Uterus (tissue), 4 donors: ENCODE results near the gene CNTN1. TPM values are rescaled to one million over a fixed set of nuclear protein-coding genes. Genes with fewer than 3 reads are reported as not detected.
"Not testable (repeated sequence)": the region's sequence is repeated elsewhere in the genome, so short reads cannot be mapped to it uniquely, and the experiment has no call there.

Source experiments
- DNase-seq, 2 donors: peaks; one replicate each; pipeline ENCODE4 v3.0.0-alpha.2; 2019 to 2020
- H3K27ac ChIP-seq, 2 donors: fragments of 200-600 bp; sonication (generic); 1 replicate in 1 of 2; 2 replicates in 1 of 2; pipeline ENCODE4 v1.5.1; 2016 to 2018
- H3K27me3 ChIP-seq, 2 donors: fragments of 200-600 bp; sonication (generic); one replicate each; pipeline ENCODE4 v1.5.1; 2018 to 2019; ENCODE audit warnings: control low read depth in 1 of 2
- H3K36me3 ChIP-seq, 2 donors: fragments of 200-600 bp; sonication (generic); one replicate each; pipeline ENCODE4 v1.5.1; 2019; ENCODE audit warnings: control low read depth in 1 of 2
- H3K4me1 ChIP-seq, 2 donors: fragments of 200-600 bp; sonication (generic); one replicate each; pipeline ENCODE4 v1.5.1; 2018 to 2019; ENCODE audit warnings: control low read depth in 1 of 2
- H3K4me3 ChIP-seq, 2 donors: fragments of 200-600 bp; sonication (generic); 1 replicate in 1 of 2; 2 replicates in 1 of 2; pipeline ENCODE4 v1.5.1; 2018 to 2019; ENCODE audit warnings: mild to moderate bottlenecking in 1 of 2
- H3K9me3 ChIP-seq, 2 donors: fragments of 200-600 bp; sonication (generic); one replicate each; pipeline ENCODE4 v1.5.1; 2019; ENCODE audit warnings: control low read depth in 1 of 2
- CTCF ChIP-seq, 4 experiments: fragments of 200-600 bp in 2 of 4; fragments of 450-650 bp in 2 of 4; sonication (generic) in 2 of 4; IDR thresholded peaks; one replicate each; pipeline ENCODE4 v1.5.1; 2016 to 2019; ENCODE audit warnings: antibody characterized with exemption in 4 of 4, mild to moderate bottlenecking in 2 of 4, moderate library complexity in 1 of 4
- POLR2A ChIP-seq, 2 donors: fragments of 450-650 bp; IDR thresholded peaks; one replicate each; pipeline ENCODE4 v1.6.1; 2016; ENCODE audit warnings: antibody characterized with exemption in 2 of 2, mild to moderate bottlenecking in 1 of 2, moderate library complexity in 1 of 2
- intact Hi-C: fragments of 100-400 bp; cut with DNase I; formaldehyde crosslinking; loops from one replicate; pipeline ENCODE4 v1.15.1; 2023; ENCODE audit warnings: low total_unique reads
- total RNA-seq, 4 donors: library from RNA; depleted of rRNA in 3 of 4; stranded (reverse); fragments of >200 nt in 3 of 4; gene quantifications; one replicate each; pipeline versions ENCODE4 v1.1.0 to v1.2.4, GENCODE V29; 2014 to 2023
- donor health status: DM: yes; HTN: yes; CAD: no.

The CNTN1 gene
- total RNA-seq, 4 donors from 2014 or later, result 1.5 to 124 (median 11.0) TPM

- no peak overlapping the region for H3K27ac ChIP-seq
- H3K27me3 ChIP-seq, result no peaks in the 10 kb centered on the region
- H3K9me3 ChIP-seq, result no peaks in the 10 kb centered on the region
- H3K36me3 ChIP-seq, result no peaks in the 10 kb centered on the region
- no peak overlapping the region for H3K4me3 ChIP-seq
- intact Hi-C loops, result no loop called here
- no peak for DNase-seq
- TF ChIP-seq POLR2A (IDR thresholded peaks at IDR 0.05), result no peak
- TF ChIP-seq CTCF (IDR thresholded peaks at IDR 0.05), result no peak
- H3K4me1 ChIP-seq, result no peaks in the 10 kb centered on the region
These were observed 38.0 kb downstream of the CNTN1 start for GRCh38 chr12:40730281-40730680.

- H3K4me1 ChIP-seq, result no peaks in the 10 kb centered on the region
- no peak overlapping the region for H3K27ac ChIP-seq
- no peaks in the 10 kb centered on the region for H3K27me3 ChIP-seq
- DNase-seq, result no peak
- TF ChIP-seq POLR2A (IDR thresholded peaks at IDR 0.05) (no peak), CTCF (IDR thresholded peaks at IDR 0.05) (no peak)
- H3K36me3 ChIP-seq, result no peaks in the 10 kb centered on the region
- no peaks in the 10 kb centered on the region for H3K9me3 ChIP-seq
- intact Hi-C loops, result no loop called here
- no peak overlapping the region for H3K4me3 ChIP-seq
These were observed 41.6 kb downstream of the CNTN1 start for GRCh38 chr12:40733871-40734270.

- TF ChIP-seq POLR2A (IDR thresholded peaks at IDR 0.05) (no peak), CTCF (IDR thresholded peaks at IDR 0.05) (no peak)
- Histone ChIP-seq H3K4me1 (no peaks in the 10 kb centered on the region), H3K27ac (no peak overlapping the region), H3K9me3 (no peaks in the 10 kb centered on the region), H3K4me3 (no peak overlapping the region), H3K27me3 (no peaks in the 10 kb centered on the region), H3K36me3 (no peaks in the 10 kb centered on the region)
- intact Hi-C loops, result no loop called here
- DNase-seq, result no peak
These were observed 42.0 kb downstream of the CNTN1 start for GRCh38 chr12:40734276-40734675.

GRCh38 chr12:40735551-40736230 is 43.5 kb downstream of the CNTN1 start:
- H3K27ac ChIP-seq, result no peak overlapping the region
- TF ChIP-seq POLR2A (IDR thresholded peaks at IDR 0.05) (no peak), CTCF (IDR thresholded peaks at IDR 0.05) (no peak)
- intact Hi-C loops, result no loop called here

GRCh38 chr12:40737416-40737815 is 45.2 kb downstream of the CNTN1 start:
- H3K9me3 ChIP-seq, H3K27ac ChIP-seq, H3K27me3 ChIP-seq, intact Hi-C loops, DNase-seq, H3K36me3 ChIP-seq, H3K4me1 ChIP-seq, H3K4me3 ChIP-seq: not testable (repeated sequence)

More at GRCh38 chr12:40735551-40736230, 43.5 kb downstream of the CNTN1 start:
- no peak for DNase-seq
- H3K4me3 ChIP-seq, result no peak overlapping the region
- H3K36me3 ChIP-seq, result no peaks in the 10 kb centered on the region
- H3K27me3 ChIP-seq, result no peaks in the 10 kb centered on the region
- H3K9me3 ChIP-seq, result no peaks in the 10 kb centered on the region
- H3K4me1 ChIP-seq, result no peaks in the 10 kb centered on the region

- no peak for DNase-seq
- TF ChIP-seq POLR2A (IDR thresholded peaks at IDR 0.05) (no peak), CTCF (IDR thresholded peaks at IDR 0.05) (no peak)
- no peaks in the 10 kb centered on the region for H3K36me3 ChIP-seq
- no peak overlapping the region for H3K27ac ChIP-seq
- no peak overlapping the region for H3K4me3 ChIP-seq
- intact Hi-C loops, result no loop called here
- H3K27me3 ChIP-seq, result no peaks in the 10 kb centered on the region
- no peaks in the 10 kb centered on the region for H3K9me3 ChIP-seq
- H3K4me1 ChIP-seq, result no peaks in the 10 kb centered on the region
These were observed 46.6 kb downstream of the CNTN1 start for GRCh38 chr12:40738856-40739255.
